GM12873 (cell line): ENCODE data around the gene SRPK3.
A peak's percentile ranks its signal among the peaks of the same experiment; 100 is the strongest.

Experiments
- CTCF ChIP-seq: IDR thresholded peaks from 2 replicates; pipeline ENCODE4 v1.5.1; 2012; ENCODE audit warnings: low read depth, mild to moderate bottlenecking, moderate library complexity, low read length, control low read depth; ENCODE audit not compliant: insufficient read depth; ENCODE audit errors: missing control alignments

Gene SRPK3

GRCh38 chrX:153806999-153807575 lies 26.2 kb downstream of the SRPK3 start:
- no peak for TF ChIP-seq CTCF

- no peak for TF ChIP-seq CTCF
These were observed 27.1 kb downstream of the SRPK3 start for GRCh38 chrX:153807976-153808375.

GRCh38 chrX:153812220-153812619 lies 31.4 kb downstream of the SRPK3 start:
- TF ChIP-seq CTCF, result no peak

GRCh38 chrX:153813161-153813560 lies 32.3 kb downstream of the SRPK3 start:
- TF ChIP-seq CTCF, result no peak

- no peak for TF ChIP-seq CTCF
These were observed 33.9 kb downstream of the SRPK3 start for GRCh38 chrX:153814591-153815315.

- TF ChIP-seq CTCF, result peak; percentile 28
These were observed 36.2 kb downstream of the SRPK3 start for GRCh38 chrX:153816831-153817690.
